K562 (cell line): ENCODE results near the gene PPARG. TPM values are rescaled to one million over a fixed set of nuclear protein-coding genes. Genes with fewer than 3 reads are reported as not detected.

Experiments
- ATAC-seq: fragments of 200-7000 bp; cut with Tn5 transposase; 3 replicates; pipeline ENCODE4 v1.9.1; 2020; ENCODE audit warnings: moderate library complexity
- BruUV-seq: library from RNA; stranded (reverse); fragments of 400-500 nt; replicated peaks from 2 replicates; lab custom pipeline; 2021; lab: Mats Ljungman, UMichigan
- CTCF ChIA-PET: fragments of 300-600 bp; formaldehyde crosslinking; extraction: SDS; loops from one replicate; lab custom pipeline; 2021; ENCODE audit warnings: low intra/inter-chr PET ratio; lab: Yijun Ruan, JAX
- POLR2A ChIA-PET: fragments of 300-600, 350-650 bp; sonication (Branson Sonifier 250); formaldehyde crosslinking; extraction: SDS; loops from one replicate; lab custom pipeline; 2021; ENCODE audit warnings: antibody characterized with exemption, inconsistent platforms; lab: Yijun Ruan, JAX
- DNase-seq, 4 experiments: peaks; one replicate each; pipeline versions ENCODE4 v3.0.0 to v3.0.0-alpha.2; 2011 to 2018; ENCODE audit warnings: low spot score in 3 of 4, mixed read lengths in 3 of 4; ENCODE audit errors: extremely low read depth in 1 of 4
- FAIRE-seq: peaks from 2 replicates; lab custom pipeline; 2011; peaks lifted over from hg19 to GRCh38; lab: Jason Lieb, UNC
- H2AFZ ChIP-seq: 2 replicates; pipeline ENCODE4 v1.6.0; 2011; ENCODE audit warnings: low read depth, low read length, control low read depth, inconsistent platforms
- H3K27ac ChIP-seq: fragments of 200-600 bp; 3 replicates; pipeline ENCODE4 v1.8.0; 2011; ENCODE audit warnings: low read depth, mild to moderate bottlenecking, control low read depth, inconsistent platforms, low read length, moderate library complexity, mixed read lengths; ENCODE audit errors: extremely low read depth
- H3K27me3 ChIP-seq, 2 experiments: fragments of 300-600 bp in 1 of 2; 2 replicates in 1 of 2; 3 replicates in 1 of 2; pipeline versions ENCODE4 v1.6.0 to v1.8.0; 2011; ENCODE audit warnings: inconsistent platforms in 2 of 2, low read length in 2 of 2, mild to moderate bottlenecking in 1 of 2, mixed read lengths in 1 of 2, moderate library complexity in 1 of 2; ENCODE audit not compliant: control insufficient read depth in 2 of 2, insufficient read depth in 2 of 2
- H3K36me3 ChIP-seq: fragments of 300-600 bp; 3 replicates; pipeline ENCODE4 v1.8.0; 2011; ENCODE audit warnings: mild to moderate bottlenecking, low read length, inconsistent platforms; ENCODE audit not compliant: control insufficient read depth, insufficient read depth
- H3K4me1 ChIP-seq, 2 experiments: fragments of 200-600 bp in 1 of 2; replicated peaks in 1 of 2; 2 replicates in 1 of 2; 3 replicates in 1 of 2; pipeline versions ENCODE4 v1.5.1 to v1.8.0; 2011; ENCODE audit warnings: inconsistent platforms in 2 of 2, low read length in 2 of 2, mild to moderate bottlenecking in 1 of 2, mixed read lengths in 1 of 2, moderate library complexity in 1 of 2; ENCODE audit not compliant: control insufficient read depth in 2 of 2, insufficient read depth in 2 of 2
- H3K4me2 ChIP-seq: 2 replicates; pipeline ENCODE4 v1.6.1; 2011; ENCODE audit warnings: low read length, control low read depth, inconsistent platforms, mixed read lengths; ENCODE audit not compliant: insufficient read depth
- H3K4me3 ChIP-seq: fragments of 200-600 bp; sonication (generic), shearing (Covaris generic); 2 replicates; pipeline ENCODE4 v1.5.1; 2016; ENCODE audit warnings: control low read depth, inconsistent platforms
- H3K79me2 ChIP-seq: fragments of 200-600 bp; 3 replicates; pipeline ENCODE4 v1.8.0; 2011; ENCODE audit warnings: low read length, inconsistent platforms; ENCODE audit not compliant: control insufficient read depth, insufficient read depth
- H3K9ac ChIP-seq, 2 experiments: 2 replicates each; pipeline versions ENCODE4 v1.6.0 to v1.6.1; 2011; ENCODE audit warnings: low read depth in 2 of 2, low read length in 2 of 2, control low read depth in 1 of 2, inconsistent platforms in 1 of 2, mild to moderate bottlenecking in 1 of 2, mixed read lengths in 1 of 2; ENCODE audit not compliant: insufficient read depth in 1 of 2
- H3K9me1 ChIP-seq: one replicate; pipeline ENCODE4 v1.6.0; 2011; ENCODE audit warnings: inconsistent platforms, mild to moderate bottlenecking, low read length, moderate library complexity; ENCODE audit not compliant: control insufficient read depth, insufficient read depth
- H3K9me3 ChIP-seq: replicated peaks from 2 replicates; pipeline ENCODE4 v1.5.1; 2011; ENCODE audit warnings: low read depth, low read length, inconsistent platforms; ENCODE audit not compliant: control insufficient read depth, insufficient read depth
- H4K20me1 ChIP-seq: replicated peaks from 2 replicates; pipeline ENCODE4 v1.6.1; 2011; ENCODE audit warnings: low read length, inconsistent platforms, mixed read lengths; ENCODE audit not compliant: control insufficient read depth, insufficient read depth
- CCAR2 ChIP-seq: fragments of 200-400 bp; formaldehyde crosslinking; IDR thresholded peaks from 2 replicates; pipeline ENCODE4 v1.6.1; 2017; ENCODE audit warnings: mild to moderate bottlenecking, low read depth, low read length
- CHD7 ChIP-seq: fragments of 200-600 bp; sonication (generic); IDR thresholded peaks from one replicate; pipeline ENCODE4 v1.6.1; 2012; ENCODE audit warnings: mild to moderate bottlenecking, low read depth, low read length, inconsistent platforms
- FIP1L1 ChIP-seq: fragments of 200-400 bp; formaldehyde crosslinking; IDR thresholded peaks from 2 replicates; pipeline ENCODE4 v1.6.1; 2018; ENCODE audit warnings: mild to moderate bottlenecking, low read depth, low read length; ENCODE audit not compliant: poor library complexity, severe bottlenecking
- FOXA3 ChIP-seq, 2 experiments: fragments of 450-650 bp in 1 of 2; sonication (generic) in 1 of 2; formaldehyde crosslinking; IDR thresholded peaks in 1 of 2; conservative IDR thresholded peaks in 1 of 2; 2 replicates each; pipeline versions ENCODE4 v1.4.0 to v1.8.0; 2020 to 2022; ENCODE audit warnings: mild to moderate bottlenecking in 2 of 2, missing genetic modification reagents in 1 of 2
- GATAD2A ChIP-seq: fragments of 450-650 bp; IDR thresholded peaks from 2 replicates; pipeline ENCODE4 v1.6.1; 2017
- MITF ChIP-seq: IDR thresholded peaks from 2 replicates; pipeline ENCODE4 v1.6.1; 2014; ENCODE audit warnings: antibody characterized with exemption
- SMAD2 ChIP-seq: fragments of 150-350 bp; IDR thresholded peaks from 2 replicates; pipeline ENCODE4 v1.6.1; 2014; ENCODE audit warnings: low read depth, mild to moderate bottlenecking, low read length
- SPI1 ChIP-seq: IDR thresholded peaks from 2 replicates; pipeline ENCODE4 v1.6.1; 2011; ENCODE audit warnings: low read depth, low read length, control low read depth, borderline replicate concordance
- ZNF695 ChIP-seq: fragments of 450-650 bp; formaldehyde crosslinking; IDR thresholded peaks from 2 replicates; pipeline ENCODE4 v1.4.0; 2020; ENCODE audit warnings: mild to moderate bottlenecking, moderate library complexity
- WGBS: fragments of 100-300 bp; shearing (Covaris generic); methylation state at CpG from one replicate; pipeline ENCODE4 v1.1.6; 2016; ENCODE audit warnings: low coverage, mixed read lengths; ENCODE audit not compliant: insufficient coverage; ENCODE audit errors: missing lambda C conversion rate; 5-methylcytosine and 5-hydroxymethylcytosine counted together
- in situ Hi-C: fragments of 300-500 bp; cut with MboI; formaldehyde crosslinking; loops from 4 replicates; pipeline ENCODE4 v1.15.0; 2018; ENCODE audit warnings: inconsistent platforms, mixed read lengths
- intact Hi-C: fragments of 100-400 bp; cut with micrococcal nuclease; formaldehyde crosslinking; loops from 2 replicates; pipeline ENCODE4 v1.14.2; 2022
- polyA plus RNA-seq, 8 experiments: library from polyadenylated mRNA; depleted of rRNA in 4 of 8; stranded (reverse) in 5 of 8; unstranded in 3 of 8; fragments of >200 nt; fragmentation: Nextera tagmentation in 2 of 8; fragmentation: Illumina TruSeq in 1 of 8; extraction: Ambion mirVana in 2 of 8; extraction: Trizol in 1 of 8; gene quantifications; 2 replicates each; pipeline versions ENCODE4 v1.2.1 to v1.2.3, GENCODE V29; 2011 to 2014; ENCODE audit warnings: inconsistent platforms in 1 of 8, missing spikeins in 1 of 8
- total RNA-seq, 7 experiments: library from RNA; depleted of rRNA in 6 of 7; stranded (reverse); fragments of >200 nt in 6 of 7; fragmentation: Illumina TruSeq in 2 of 7; extraction: Trizol in 2 of 7; gene quantifications; 2 replicates each; pipeline versions ENCODE4 v1.2.1 to v1.2.3, GENCODE V29; 2011 to 2021; ENCODE audit warnings: low replicate concordance in 1 of 7

PPARG gene
- total and polyA plus RNA-seq, 9 of the 15 experiments (the other 6 are each of a cell fraction or from before 2014, with no cell fraction given), result not detected

DNA sequence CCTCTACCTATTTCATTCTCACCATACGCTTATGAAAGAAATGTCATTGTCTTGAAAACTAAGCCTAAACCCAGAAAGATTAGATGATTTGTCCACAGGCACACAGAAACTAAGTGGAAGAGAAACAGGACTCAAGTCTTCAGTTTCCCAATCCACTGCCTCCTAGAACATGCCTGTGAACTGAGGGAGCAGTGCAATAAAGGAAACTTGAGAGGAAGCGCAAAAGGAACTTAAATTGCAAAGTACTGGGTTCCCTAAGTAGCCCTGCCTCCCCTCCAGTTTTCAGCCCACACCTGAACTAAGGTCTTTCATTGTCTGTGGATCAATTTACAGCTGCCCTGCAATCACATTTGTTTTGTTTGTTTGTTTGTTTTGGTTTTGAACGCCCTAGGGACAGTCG is 138.7 kb downstream of the PPARG start:
- no peaks in the 10 kb centered on the region for H3K4me1 ChIP-seq
- no peak overlapping the region for H3K27ac ChIP-seq
- DNase-seq (no peak), FAIRE-seq (no peak), ATAC-seq (no peak)
- in situ Hi-C loops, result no loop called here
- ChIA-PET POLR2A (interaction anchor here (0.6 to 1.3 kb wide), 2 partner anchors 9 to 49 kb away, joined by 3 read pairs; no protein-coding TSS in a partner anchor), CTCF (interaction anchor here (0.7 kb wide), 1 partner anchor 19 kb away, joined by 3 read pairs; no protein-coding TSS in a partner anchor)
- H3K4me2 ChIP-seq, result no peak overlapping the region
- no peak overlapping the region for H3K4me3 ChIP-seq
- intact Hi-C loops, result no loop called here
- 0% methylated on average over 4 of the region's 4 CpGs for whole genome bisulfite sequencing
- H3K27me3 ChIP-seq, result peaks cover 13 to 26% of the 10 kb centered on the region in 2 experiments; a peak in 4 of 5 replicates
- no TSS peak for BruUV-seq
- H2AFZ ChIP-seq, result no peak overlapping the region
- H3K36me3 ChIP-seq, result no peaks in the 10 kb centered on the region
- H3K79me2 ChIP-seq, result no peaks in the 10 kb centered on the region
- H3K9me1 ChIP-seq, result no peaks in the 10 kb centered on the region
- no peaks in the 10 kb centered on the region for H4K20me1 ChIP-seq
- H3K9ac ChIP-seq, result no peak overlapping the region
- no peaks in the 10 kb centered on the region for H3K9me3 ChIP-seq
- no peak for TF ChIP-seq GATAD2A
- TF ChIP-seq SMAD2, result no peak
- TF ChIP-seq FOXA3 (CRISPR knock-in tag; conservative IDR thresholded peaks at IDR 0.05 in 1 of 2, IDR thresholded peaks at IDR 0.05 in 1 of 2), result no peak
- no peak for TF ChIP-seq CHD7
- TF ChIP-seq CCAR2, result no peak
- TF ChIP-seq ZNF695 (CRISPR knock-in tag), result no peak
- no peak for TF ChIP-seq SPI1
- TF ChIP-seq FIP1L1, result no peak
- TF ChIP-seq MITF, result no peak
